Measurements from ENCODE around the gene CDC14B. TPM values are rescaled to one million over a fixed set of nuclear protein-coding genes. Genes with fewer than 3 reads are reported as not detected.

CDC14B gene
- total and polyA plus RNA-seq, 4 donors = 8.8 to 33.3 (median 11.3) TPM

- Histone ChIP-seq H3K27ac (ENCODE audit: low read depth in 1 of 2, low read length in 2 of 2) (peak within 1 kb of the TSS; percentile 84 to 88), H3K4me3 (ENCODE audit: low read depth in 1 of 3, low read length in 3 of 3) (peak within 1 kb of the TSS; percentile 69 to 93 (median 78)), H3K27me3 (ENCODE audit: control insufficient read depth in 4 of 4, insufficient read depth in 4 of 4, low read length in 3 of 4) (no peaks in the 10 kb centered on the region), H3K4me1 (ENCODE audit: control insufficient read depth in 4 of 4, insufficient read depth in 4 of 4, low read length in 3 of 4) (peaks cover 1 to 8% (median 5%) of the 10 kb centered on the region in 4 donors), H3K9ac (ENCODE audit: low read depth in 1 of 2, low read length in 2 of 2) (peak within 1 kb of the TSS; percentile 66 to 73), H3K36me3 (ENCODE audit: control insufficient read depth in 4 of 4, insufficient read depth in 3 of 4, low read depth in 1 of 4, low read length in 3 of 4) (peaks cover 2 to 5% (median 3%) of the 10 kb centered on the region in 4 donors), H3K9me3 (ENCODE audit: control insufficient read depth in 4 of 4, low read length in 3 of 4) (no peaks in the 10 kb centered on the region)
- peak; percentile 82 for DNase-seq (ENCODE audit: low spot score)
- TF ChIP-seq HNF4G (IDR thresholded peaks at IDR 0.05) (no peak), YY1 (IDR thresholded peaks at IDR 0.05) (no peak), FOXA1 (IDR thresholded peaks at IDR 0.05) (no peak), REST (IDR thresholded peaks at IDR 0.05) (no peak), NR2F2 (IDR thresholded peaks at IDR 0.05) (no peak), HNF4A (conservative IDR thresholded peaks at IDR 0.05) (no peak), ATF3 (IDR thresholded peaks at IDR 0.05) (no peak), EGR1 (IDR thresholded peaks at IDR 0.05; ENCODE audit: low read depth in 2 of 2) (no peak), RAD21 (IDR thresholded peaks at IDR 0.05) (no peak), GABPA (IDR thresholded peaks at IDR 0.05 in 1 of 2, conservative IDR thresholded peaks at IDR 0.05 in 1 of 2) (no peak), SP1 (IDR thresholded peaks at IDR 0.05) (no peak), MAX (IDR thresholded peaks at IDR 0.05) (no peak), FOXA2 (IDR thresholded peaks at IDR 0.05) (no peak), TAF1 (conservative IDR thresholded peaks at IDR 0.05) (no peak), JUND (IDR thresholded peaks at IDR 0.05) (no peak), RXRA (IDR thresholded peaks at IDR 0.05) (no peak)
- TF ChIP-seq, protein P1, sequence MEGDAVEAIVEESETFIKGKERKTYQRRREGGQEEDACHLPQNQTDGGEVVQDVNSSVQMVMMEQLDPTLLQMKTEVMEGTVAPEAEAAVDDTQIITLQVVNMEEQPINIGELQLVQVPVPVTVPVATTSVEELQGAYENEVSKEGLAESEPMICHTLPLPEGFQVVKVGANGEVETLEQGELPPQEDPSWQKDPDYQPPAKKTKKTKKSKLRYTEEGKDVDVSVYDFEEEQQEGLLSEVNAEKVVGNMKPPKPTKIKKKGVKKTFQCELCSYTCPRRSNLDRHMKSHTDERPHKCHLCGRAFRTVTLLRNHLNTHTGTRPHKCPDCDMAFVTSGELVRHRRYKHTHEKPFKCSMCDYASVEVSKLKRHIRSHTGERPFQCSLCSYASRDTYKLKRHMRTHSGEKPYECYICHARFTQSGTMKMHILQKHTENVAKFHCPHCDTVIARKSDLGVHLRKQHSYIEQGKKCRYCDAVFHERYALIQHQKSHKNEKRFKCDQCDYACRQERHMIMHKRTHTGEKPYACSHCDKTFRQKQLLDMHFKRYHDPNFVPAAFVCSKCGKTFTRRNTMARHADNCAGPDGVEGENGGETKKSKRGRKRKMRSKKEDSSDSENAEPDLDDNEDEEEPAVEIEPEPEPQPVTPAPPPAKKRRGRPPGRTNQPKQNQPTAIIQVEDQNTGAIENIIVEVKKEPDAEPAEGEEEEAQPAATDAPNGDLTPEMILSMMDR (IDR thresholded peaks at IDR 0.05; ENCODE audit: low read depth, low read length, missing input control) = no peak
- TF ChIP-seq, protein P2, sequence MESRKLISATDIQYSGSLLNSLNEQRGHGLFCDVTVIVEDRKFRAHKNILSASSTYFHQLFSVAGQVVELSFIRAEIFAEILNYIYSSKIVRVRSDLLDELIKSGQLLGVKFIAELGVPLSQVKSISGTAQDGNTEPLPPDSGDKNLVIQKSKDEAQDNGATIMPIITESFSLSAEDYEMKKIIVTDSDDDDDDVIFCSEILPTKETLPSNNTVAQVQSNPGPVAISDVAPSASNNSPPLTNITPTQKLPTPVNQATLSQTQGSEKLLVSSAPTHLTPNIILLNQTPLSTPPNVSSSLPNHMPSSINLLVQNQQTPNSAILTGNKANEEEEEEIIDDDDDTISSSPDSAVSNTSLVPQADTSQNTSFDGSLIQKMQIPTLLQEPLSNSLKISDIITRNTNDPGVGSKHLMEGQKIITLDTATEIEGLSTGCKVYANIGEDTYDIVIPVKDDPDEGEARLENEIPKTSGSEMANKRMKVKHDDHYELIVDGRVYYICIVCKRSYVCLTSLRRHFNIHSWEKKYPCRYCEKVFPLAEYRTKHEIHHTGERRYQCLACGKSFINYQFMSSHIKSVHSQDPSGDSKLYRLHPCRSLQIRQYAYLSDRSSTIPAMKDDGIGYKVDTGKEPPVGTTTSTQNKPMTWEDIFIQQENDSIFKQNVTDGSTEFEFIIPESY (IDR thresholded peaks at IDR 0.05) = no peak
- WGBS = 5% methylated on average over 57 of the region's 57 CpGs
Observed at GRCh38 chr9:96655198-96655851, 35.7 kb upstream of the CDC14B start, which contains the start of gene PRXL2C. PRXL2C (minus strand) TSS chr9:96655317; CDS start chr9:96655281, 36 bp downstream.

All from liver (tissue), 9 donors.